Kidney (tissue), 14 donors: ENCODE data around the gene SLC29A4. TPM values are rescaled to one million over a fixed set of nuclear protein-coding genes. Genes with fewer than 3 reads are reported as not detected.

Experiments used
- DNase-seq, 5 donors: peaks; one replicate each; pipeline ENCODE4 v3.0.0-alpha.2; 2013 to 2020
- FAIRE-seq: peaks from 2 replicates; lab custom pipeline; 2012; peaks lifted over from hg19 to GRCh38; lab: Jason Lieb, UNC
- H3K27ac ChIP-seq, 2 donors: one replicate each; pipeline ENCODE4 v1.7.0; 2013; ENCODE audit warnings: low read depth in 2 of 2, low read length in 2 of 2, inconsistent platforms in 1 of 2
- H3K27me3 ChIP-seq: one replicate; pipeline ENCODE4 v1.7.1; 2013; ENCODE audit warnings: low read length, inconsistent platforms; ENCODE audit not compliant: control insufficient read depth, insufficient read depth
- H3K36me3 ChIP-seq, 3 donors: one replicate each; pipeline versions ENCODE4 v1.7.0 to v1.7.1; 2013; ENCODE audit warnings: low read length in 3 of 3, control low read depth in 1 of 3, inconsistent platforms in 1 of 3; ENCODE audit not compliant: insufficient read depth in 3 of 3, control insufficient read depth in 2 of 3
- H3K4me1 ChIP-seq, 3 donors: one replicate each; pipeline versions ENCODE4 v1.7.0 to v1.7.1; 2013; ENCODE audit warnings: low read length in 3 of 3, inconsistent platforms in 1 of 3, low read depth in 1 of 3; ENCODE audit not compliant: control insufficient read depth in 2 of 3, insufficient read depth in 2 of 3
- H3K4me3 ChIP-seq, 3 donors: one replicate each; pipeline versions ENCODE4 v1.7.0 to v1.8.1; 2013; ENCODE audit warnings: low read length in 3 of 3, control low read depth in 1 of 3, inconsistent platforms in 1 of 3
- H3K9ac ChIP-seq, 3 donors: one replicate each; pipeline versions ENCODE4 v1.7.0 to v1.7.1; 2013; ENCODE audit warnings: low read length in 3 of 3, control low read depth in 1 of 3, inconsistent platforms in 1 of 3
- H3K9me3 ChIP-seq, 3 donors: one replicate each; pipeline versions ENCODE4 v1.7.0 to v1.7.1; 2013; ENCODE audit warnings: low read length in 3 of 3, control low read depth in 1 of 3, inconsistent platforms in 1 of 3; ENCODE audit not compliant: control insufficient read depth in 2 of 3, insufficient read depth in 1 of 3
- intact Hi-C: fragments of 100-400 bp; cut with DNase I; formaldehyde crosslinking; loops from one replicate; pipeline ENCODE4 v1.11.1; 2022
- polyA plus RNA-seq: library from polyadenylated mRNA; stranded (reverse); fragments of 350-450 nt; fragmentation: Illumina TruSeq; extraction: RNeasy Lipid Tissue Mini Kit (QIAGEN cat#74804); gene quantifications from one replicate; pipeline ENCODE4 v1.2.3, GENCODE V29; 2014; ENCODE audit warnings: low read depth, low replicate concordance; ENCODE audit not compliant: insufficient read depth
- total RNA-seq: library from RNA; stranded (reverse); fragmentation: NEBNext Ultra II Directional; extraction: Animal tissue kit (Norgen Biotek cat#: 25700); gene quantifications from one replicate; pipeline ENCODE4 v1.2.1, GENCODE V29; 2021
- TF ChIP-seq, protein P1 (sequence below): IDR thresholded peaks from 3 replicates; pipeline ENCODE4 v1.5.1; 2012; ENCODE audit warnings: mild to moderate bottlenecking, moderate library complexity, borderline replicate concordance; ENCODE audit not compliant: insufficient read depth; ENCODE audit errors: extremely low read depth
- donor health status: control.
- donor health status: control.
- donor health status: control.
- donor health status: control.
- donor health status: control.
- donor health status: DM: yes; HTN: yes; CAD: no.
- donor health status: Normal renal cell carcinoma (clear cell type).

Gene SLC29A4
- total and polyA plus RNA-seq, 2 donors from 2014 or later: 3.4 to 6.8 TPM

DNA sequence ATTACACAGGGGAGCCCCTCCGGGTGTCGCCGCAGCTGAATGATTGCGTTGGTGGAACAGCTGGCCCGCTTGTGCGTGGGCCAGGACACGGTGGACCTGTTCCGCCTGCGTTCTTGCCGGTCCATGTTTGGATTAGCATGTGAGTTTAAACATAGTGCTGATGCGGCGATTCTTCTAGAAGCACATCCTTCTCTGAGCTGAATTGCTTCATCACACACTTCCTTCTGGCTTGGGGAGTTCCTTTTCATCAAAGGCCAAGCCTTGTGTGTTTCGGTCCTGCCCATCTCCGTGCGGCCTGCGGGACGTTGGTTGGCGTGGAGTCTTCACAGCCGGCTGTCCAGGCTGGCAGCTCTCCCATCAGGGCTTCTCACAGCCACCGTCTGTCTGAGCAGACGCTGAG, 45.5 kb upstream of the SLC29A4 start:
- DNase-seq (no peak), FAIRE-seq (no peak)
- no peaks in the 10 kb centered on the region for H3K36me3 ChIP-seq
- no peak overlapping the region for H3K4me3 ChIP-seq
- intact Hi-C loops: no loop called here
- no peak overlapping the region for H3K9ac ChIP-seq
- H3K27ac ChIP-seq: no peak overlapping the region
- H3K27me3 ChIP-seq: no peaks in the 10 kb centered on the region
- H3K9me3 ChIP-seq: no peaks in the 10 kb centered on the region
- peaks cover 0 to 4% (median 0%) of the 10 kb centered on the region in 3 donors for H3K4me1 ChIP-seq
- TF ChIP-seq, protein P1, sequence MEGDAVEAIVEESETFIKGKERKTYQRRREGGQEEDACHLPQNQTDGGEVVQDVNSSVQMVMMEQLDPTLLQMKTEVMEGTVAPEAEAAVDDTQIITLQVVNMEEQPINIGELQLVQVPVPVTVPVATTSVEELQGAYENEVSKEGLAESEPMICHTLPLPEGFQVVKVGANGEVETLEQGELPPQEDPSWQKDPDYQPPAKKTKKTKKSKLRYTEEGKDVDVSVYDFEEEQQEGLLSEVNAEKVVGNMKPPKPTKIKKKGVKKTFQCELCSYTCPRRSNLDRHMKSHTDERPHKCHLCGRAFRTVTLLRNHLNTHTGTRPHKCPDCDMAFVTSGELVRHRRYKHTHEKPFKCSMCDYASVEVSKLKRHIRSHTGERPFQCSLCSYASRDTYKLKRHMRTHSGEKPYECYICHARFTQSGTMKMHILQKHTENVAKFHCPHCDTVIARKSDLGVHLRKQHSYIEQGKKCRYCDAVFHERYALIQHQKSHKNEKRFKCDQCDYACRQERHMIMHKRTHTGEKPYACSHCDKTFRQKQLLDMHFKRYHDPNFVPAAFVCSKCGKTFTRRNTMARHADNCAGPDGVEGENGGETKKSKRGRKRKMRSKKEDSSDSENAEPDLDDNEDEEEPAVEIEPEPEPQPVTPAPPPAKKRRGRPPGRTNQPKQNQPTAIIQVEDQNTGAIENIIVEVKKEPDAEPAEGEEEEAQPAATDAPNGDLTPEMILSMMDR: no peak

DNA sequence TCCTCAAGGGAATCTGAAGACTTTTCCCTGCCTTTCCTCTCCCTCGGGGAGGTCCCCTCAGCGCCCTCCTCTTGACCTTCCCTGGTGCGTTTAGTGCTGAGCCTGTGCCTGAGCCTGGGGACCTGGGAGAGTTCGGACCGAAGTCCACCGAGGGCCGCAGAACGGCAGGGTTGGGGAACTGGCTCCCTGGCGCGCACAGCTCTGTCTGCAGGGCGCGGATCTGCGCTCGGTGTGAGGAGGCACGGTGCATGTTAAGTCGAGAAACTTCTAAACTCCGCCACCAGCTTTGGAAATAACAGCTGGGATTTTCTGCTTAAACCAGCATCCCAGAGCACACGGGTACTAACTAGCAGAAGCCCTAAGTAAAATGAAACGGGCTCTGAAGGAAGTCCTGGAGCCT, 44.2 kb upstream of the SLC29A4 start:
- Histone ChIP-seq H3K4me3 (no peak overlapping the region), H3K27ac (no peak overlapping the region), H3K9ac (no peak overlapping the region), H3K9me3 (no peaks in the 10 kb centered on the region), H3K36me3 (no peaks in the 10 kb centered on the region), H3K27me3 (no peaks in the 10 kb centered on the region), H3K4me1 (peaks cover 0 to 4% (median 0%) of the 10 kb centered on the region in 3 donors)
- DNase-seq: no peak
- intact Hi-C loops: no loop called here
- no peak for FAIRE-seq
- TF ChIP-seq, protein P1: no peak

DNA sequence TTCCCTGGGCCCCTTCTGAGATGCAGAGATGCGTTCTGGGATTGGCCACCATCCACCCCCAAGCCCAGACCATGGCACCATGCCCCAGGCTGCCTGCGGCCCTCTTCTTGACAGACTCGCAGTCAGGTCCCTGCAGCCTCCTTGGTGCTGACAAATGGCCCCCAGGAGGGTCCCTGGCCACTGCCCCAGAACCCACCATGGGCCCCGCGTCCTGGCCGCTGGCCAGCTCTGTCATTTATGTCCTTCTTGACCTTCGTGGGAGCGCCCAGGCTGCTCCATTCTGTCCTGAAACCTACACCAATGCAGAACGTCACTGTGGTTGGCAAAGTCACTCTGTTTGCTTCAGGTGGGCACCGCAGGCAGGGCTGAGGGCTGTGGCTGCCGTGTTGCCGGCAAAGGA, 39.5 kb upstream of the SLC29A4 start:
- FAIRE-seq (no peak), DNase-seq (peak in 2 of 5 donors; percentile 22 to 48)
- no peaks in the 10 kb centered on the region for H3K9me3 ChIP-seq
- TF ChIP-seq, protein P1: no peak
- no peaks in the 10 kb centered on the region for H3K27me3 ChIP-seq
- intact Hi-C loops: no loop called here
- no peak overlapping the region for H3K4me3 ChIP-seq
- no peak overlapping the region for H3K27ac ChIP-seq
- H3K9ac ChIP-seq: no peak overlapping the region
- peaks cover 0 to 2% (median 0%) of the 10 kb centered on the region in 3 donors for H3K4me1 ChIP-seq
- H3K36me3 ChIP-seq: no peaks in the 10 kb centered on the region
